GM19043 (cell line): ENCODE measurements around the gene AGAP1.

Source experiments
- ATAC-seq: cut with Tn5 transposase; IDR thresholded peaks from one replicate; pipeline ENCODE4 v1.9.1; 2021; ENCODE audit warnings: low read depth; ENCODE audit not compliant: unreplicated experiment

AGAP1 gene

GRCh38 chr2:235963853-235964577 is 470.2 kb downstream of the AGAP1 start:
- ATAC-seq = no peak

DNA sequence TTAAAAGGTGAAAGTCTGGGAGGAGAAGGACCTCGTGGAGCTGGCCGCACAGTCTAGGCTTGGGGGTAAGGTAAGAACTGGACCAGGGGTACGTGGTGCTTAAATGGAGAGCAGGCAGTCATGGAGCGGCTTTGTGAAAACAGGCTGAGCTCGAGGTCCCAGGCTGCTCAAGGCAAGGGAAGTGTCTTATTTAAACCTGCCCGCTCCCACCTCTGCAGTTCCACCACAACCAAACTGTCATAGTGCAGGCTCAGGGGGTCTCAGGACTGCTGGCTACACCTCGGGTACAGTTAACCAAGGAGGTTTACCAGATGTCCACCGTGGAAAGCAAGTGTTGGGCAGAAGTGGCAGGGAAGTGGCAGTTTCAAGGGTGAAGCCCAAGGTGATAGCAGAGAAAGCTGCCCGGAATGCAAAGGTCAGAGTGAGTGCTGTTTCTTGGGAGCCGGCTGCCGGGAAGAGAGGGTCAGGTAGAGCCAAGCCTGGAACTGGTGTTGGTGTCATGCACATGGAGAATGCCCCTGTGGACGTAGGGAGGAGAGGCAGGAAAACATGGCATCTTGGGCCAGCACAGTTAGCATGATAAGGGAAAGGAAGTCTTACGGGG is 471.0 kb downstream of the AGAP1 start:
- no peak for ATAC-seq

- ATAC-seq = no peak
Observed at GRCh38 chr2:235966396-235966795, 472.6 kb downstream of the AGAP1 start.

DNA sequence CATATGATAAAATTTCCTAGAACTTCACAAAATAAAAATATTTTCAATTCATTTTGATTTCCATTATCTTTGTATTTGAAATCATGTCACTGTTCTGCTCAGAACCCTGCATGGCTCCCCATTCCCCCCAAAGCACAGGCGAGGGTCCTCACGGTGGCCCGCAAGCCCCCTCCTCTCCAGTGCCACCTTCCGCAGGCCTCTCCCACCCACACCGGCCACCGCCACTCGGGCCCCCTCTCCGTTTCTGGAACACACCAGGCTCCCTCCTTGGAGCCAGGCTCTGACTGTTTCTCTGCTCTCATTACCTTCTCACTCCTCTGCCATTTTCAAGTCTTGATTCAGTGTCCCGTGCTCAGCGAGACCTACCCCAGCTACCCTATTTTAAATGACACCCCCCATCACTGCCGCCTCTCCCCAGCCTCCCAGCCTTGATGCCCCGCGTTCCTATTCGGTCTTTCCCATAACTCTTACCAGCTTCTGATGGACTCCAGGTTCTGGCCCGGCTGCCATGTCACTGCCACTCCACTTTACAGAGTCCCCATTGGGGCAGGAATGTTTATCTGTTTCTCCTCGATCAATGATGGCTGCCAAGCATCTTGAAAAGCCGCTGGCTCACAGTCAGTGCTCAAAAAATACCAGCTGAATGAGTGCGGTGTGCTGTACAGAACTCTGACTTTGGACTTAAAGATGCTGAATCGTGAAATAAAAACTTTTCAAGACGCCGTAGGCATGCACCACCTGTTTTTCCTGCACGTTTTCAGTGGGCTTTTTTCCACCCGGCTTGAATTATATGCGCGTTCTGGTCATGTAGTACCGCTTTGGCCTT is 473.3 kb downstream of the AGAP1 start:
- no peak for ATAC-seq

- no peak for ATAC-seq
Observed at GRCh38 chr2:235968155-235968554, 474.3 kb downstream of the AGAP1 start.

- no peak for ATAC-seq
Observed at GRCh38 chr2:235968616-235969324, 474.9 kb downstream of the AGAP1 start.

DNA sequence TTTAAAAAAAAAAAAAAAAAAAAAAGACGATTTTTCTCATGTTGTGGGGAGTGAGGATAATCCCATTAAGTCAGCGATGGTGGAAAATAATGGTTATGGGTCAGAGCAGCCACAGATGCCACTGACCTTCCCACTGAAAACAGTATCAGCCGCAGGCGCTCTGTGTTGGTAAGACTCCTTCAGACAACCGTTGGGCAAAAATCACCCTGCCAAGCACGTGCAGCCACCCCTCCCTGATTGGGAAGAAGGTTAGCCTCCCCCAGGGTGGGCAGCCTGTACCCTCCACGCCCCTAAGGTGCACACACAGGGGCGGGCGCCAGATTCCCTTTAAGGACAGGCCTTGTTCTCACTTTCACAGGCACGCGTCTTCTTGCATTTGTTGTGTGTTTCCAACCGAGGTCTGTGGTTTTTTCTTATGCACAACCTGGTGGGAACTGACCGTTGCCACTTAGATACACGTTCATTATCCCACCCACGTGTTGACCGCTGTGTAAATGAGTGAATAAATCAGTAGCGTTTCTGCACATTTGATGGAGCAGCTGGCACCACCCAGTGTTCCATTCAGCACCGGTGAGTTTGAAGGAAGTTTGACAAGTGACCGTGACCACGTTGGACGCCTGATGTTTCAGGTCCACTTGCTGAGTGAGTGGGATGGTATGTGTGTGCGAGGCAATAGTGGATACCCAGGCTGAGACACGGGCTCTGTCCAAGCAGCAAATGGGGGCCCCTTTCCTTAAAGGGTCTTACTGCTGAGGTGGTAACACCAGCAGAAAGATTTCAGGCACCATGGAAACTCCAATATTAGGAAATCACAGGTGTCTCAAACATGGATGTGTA is 476.6 kb downstream of the AGAP1 start:
- no peak for ATAC-seq

GRCh38 chr2:235976516-235976915 is 482.7 kb downstream of the AGAP1 start:
- no peak for ATAC-seq

- ATAC-seq = no peak
Observed at GRCh38 chr2:235976956-235977355, 483.1 kb downstream of the AGAP1 start.

GRCh38 chr2:235977445-235977844 is 483.6 kb downstream of the AGAP1 start:
- no peak for ATAC-seq

DNA sequence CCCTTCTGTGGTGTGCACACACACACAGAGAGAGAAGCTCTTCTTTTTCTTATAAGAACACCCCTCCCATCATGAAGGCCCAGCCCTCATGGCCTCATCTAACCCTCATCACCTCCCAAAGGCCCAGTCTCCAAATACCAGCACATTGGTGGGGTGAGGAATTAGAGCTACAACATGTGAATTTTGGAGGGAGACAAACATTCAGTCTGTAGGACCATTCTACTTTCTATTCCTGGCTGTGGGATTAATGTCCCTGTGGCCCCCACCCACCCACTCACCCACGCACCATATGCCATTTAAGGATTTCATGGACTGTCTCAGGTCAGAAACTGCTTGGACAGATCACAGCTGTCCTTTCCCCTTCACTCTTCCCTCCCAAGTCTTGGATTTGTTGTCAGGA is 484.2 kb downstream of the AGAP1 start:
- ATAC-seq = no peak

DNA sequence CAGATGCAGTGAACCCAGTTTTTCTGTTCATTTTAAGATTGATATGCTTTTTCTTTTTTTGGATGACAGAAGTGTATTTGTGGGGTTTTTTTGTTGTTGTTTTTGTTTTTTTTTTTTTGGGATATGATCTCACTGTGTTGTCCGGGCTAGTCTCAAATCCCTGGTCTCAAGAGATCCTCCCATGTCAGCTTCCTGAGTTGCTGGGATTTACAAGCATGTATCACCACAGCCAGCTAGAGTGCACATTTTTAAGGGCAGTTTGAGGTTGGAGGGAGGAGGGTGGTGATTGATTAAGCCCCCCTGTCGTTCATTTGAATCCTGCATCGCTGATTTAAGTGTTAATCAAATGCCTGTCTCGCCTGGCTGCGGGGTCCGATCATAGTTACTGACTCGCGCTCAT is 485.2 kb downstream of the AGAP1 start:
- no peak for ATAC-seq

GRCh38 chr2:235979753-235980435 is 486.1 kb downstream of the AGAP1 start:
- ATAC-seq = no peak

DNA sequence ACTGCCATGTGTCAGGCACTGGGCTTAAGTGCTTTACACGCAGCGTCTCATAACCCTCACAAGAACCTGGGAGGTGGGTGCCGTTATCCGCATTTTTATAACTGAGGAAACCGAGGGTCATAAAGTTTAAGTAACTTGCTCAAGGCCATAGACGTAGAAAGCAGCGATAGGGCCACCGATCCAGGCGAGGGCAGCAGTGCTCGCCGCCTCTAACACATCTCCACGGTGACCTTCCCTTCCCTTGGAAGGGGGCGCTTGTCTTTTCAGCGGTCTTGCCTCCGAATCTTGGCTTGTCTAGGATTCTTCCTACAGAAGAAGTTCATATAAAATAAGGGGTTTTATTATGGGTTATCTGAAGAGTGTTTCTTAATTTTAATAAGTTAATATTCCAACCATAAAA is 487.8 kb downstream of the AGAP1 start:
- ATAC-seq = no peak

DNA sequence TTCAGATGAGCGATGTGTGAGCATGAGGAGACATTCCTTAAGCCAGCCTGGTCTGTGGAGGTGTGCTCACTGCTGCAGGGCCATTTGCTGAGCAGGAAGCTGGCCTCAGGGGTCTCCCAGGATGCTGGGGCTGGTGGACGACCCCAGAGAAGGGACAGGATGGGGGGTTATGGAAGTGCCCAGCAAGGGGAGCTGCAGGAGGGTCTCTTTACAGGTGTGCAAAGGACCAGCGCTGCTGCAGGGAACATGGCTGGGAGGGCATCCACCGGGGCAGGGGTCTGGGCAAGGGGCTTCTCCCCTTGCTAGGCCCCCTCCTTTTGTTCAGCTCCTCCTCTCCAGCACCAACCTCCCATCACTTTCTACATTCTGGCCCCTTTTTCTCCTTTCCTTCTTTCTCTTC is 489.2 kb downstream of the AGAP1 start:
- no peak for ATAC-seq

DNA sequence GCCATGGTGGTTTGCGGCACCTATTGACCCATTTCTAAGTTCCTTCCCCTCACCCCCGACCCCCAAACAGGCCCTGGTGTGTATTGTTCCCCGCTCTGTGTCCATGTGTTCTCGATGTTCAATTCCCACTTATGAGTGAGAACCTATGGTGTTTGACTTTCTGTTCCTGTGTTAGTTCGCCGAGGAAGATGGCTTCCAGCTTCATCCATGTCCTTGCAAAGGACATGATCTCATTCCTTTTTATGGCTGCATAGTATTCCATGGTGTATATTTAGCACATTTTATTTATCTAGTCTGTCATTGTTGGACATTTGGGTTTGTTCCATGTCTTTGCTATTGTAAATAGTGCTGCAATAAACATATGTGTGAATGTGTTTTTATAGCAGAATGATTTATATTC is 490.7 kb downstream of the AGAP1 start:
- ATAC-seq = no peak

GRCh38 chr2:235986361-235986760 is 492.5 kb downstream of the AGAP1 start:
- no peak for ATAC-seq

- no peak for ATAC-seq
Observed at GRCh38 chr2:235988271-235989015, 494.6 kb downstream of the AGAP1 start.

DNA sequence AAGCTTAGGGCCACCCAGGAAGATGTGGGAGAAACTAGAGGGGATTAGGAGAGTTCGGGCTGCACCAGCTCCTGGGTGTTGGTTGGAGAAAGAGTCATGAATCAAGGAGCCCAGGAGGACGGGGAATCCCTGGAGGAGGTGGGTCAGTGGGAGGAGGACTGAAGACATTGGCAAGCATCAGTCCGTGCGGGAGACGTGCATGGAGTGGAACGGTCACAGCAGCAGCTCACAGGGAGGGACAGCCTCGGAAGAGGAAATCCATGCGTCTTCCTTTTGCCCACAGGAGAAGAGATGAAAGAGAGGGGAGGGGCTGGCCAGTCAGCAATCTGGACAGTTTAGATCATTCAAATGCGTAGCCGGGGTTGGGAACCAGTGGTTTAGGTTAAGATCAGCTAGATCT is 495.7 kb downstream of the AGAP1 start:
- no peak for ATAC-seq
